Fibroblast of pulmonary artery (primary cell): ENCODE data around the gene FRA10AC1.
A peak's percentile ranks its signal among the peaks of the same experiment; 100 is the strongest.

Source experiments
- DNase-seq: peaks from one replicate; pipeline ENCODE4 v3.0.0-alpha.2; 2010; ENCODE audit warnings: low read depth
- H3K4me3 ChIP-seq: replicated peaks from 2 replicates; pipeline ENCODE4 v1.5.1; 2011; ENCODE audit warnings: low read depth, mild to moderate bottlenecking, control low read depth, low read length, moderate library complexity
- CTCF ChIP-seq: IDR thresholded peaks from 2 replicates; pipeline ENCODE4 v1.5.1; 2011; ENCODE audit warnings: mild to moderate bottlenecking, control low read depth, low read length, inconsistent platforms; ENCODE audit errors: missing control alignments

Gene FRA10AC1

GRCh38 chr10:93652857-93653256 lies 49.5 kb downstream of the FRA10AC1 start:
- no peak overlapping the region for H3K4me3 ChIP-seq
- no peak for TF ChIP-seq CTCF
- peak; percentile 21 for DNase-seq

- TF ChIP-seq CTCF: no peak
- H3K4me3 ChIP-seq: no peak overlapping the region
- DNase-seq: no peak
Observed at GRCh38 chr10:93639791-93640190, 62.6 kb downstream of the FRA10AC1 start.

DNA sequence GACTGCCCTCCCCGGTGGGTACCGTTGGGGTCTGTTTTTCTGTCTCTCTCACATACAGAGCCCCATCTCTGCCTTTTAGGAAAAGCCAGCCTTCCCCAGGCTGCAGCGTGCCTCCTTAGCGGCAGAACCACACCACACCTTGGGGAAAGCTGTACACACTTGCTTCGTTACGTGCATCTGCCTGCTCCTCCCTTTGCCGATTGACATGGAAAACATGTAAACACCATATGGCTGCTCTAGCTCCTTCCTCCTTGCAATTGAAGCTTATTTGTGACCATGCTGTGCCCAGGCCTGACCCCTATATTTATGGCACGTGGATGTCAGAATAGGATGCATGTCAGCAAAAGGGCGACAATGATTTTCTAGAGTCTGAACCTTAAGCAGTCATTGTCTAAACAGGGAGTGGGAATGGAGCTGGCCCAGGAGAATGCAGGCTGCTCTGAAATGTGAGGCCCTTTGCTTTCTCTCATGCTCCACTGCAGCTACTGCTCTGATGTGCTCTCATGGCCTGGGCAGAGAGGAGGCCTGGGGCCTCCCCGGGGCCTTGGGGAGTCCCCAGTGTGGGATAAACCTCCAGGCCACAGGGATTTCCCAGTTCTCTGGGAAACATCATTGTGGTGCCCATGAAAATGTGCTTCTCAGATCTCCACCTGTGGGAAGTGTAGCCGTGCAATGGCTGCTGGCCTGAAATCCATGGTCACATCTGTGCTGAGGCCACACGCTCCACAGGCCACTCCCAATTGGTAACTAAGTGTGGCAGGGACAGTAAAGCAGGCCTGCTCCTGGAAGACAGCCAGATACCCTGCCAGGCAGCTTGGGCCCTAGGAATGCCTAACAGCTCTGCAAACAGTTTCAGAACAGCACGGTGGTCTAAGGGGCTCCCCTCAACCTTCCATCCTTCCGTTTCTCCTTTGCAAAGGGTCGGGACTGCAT lies 71.5 kb downstream of the FRA10AC1 start:
- DNase-seq: no peak
- no peak for TF ChIP-seq CTCF

GRCh38 chr10:93629647-93630305 lies 72.6 kb downstream of the FRA10AC1 start:
- H3K4me3 ChIP-seq: no peak overlapping the region
- DNase-seq: no peak
- no peak for TF ChIP-seq CTCF

More for the DNA sequence above, 71.5 kb downstream of the FRA10AC1 start:
- no peak overlapping the region for H3K4me3 ChIP-seq

DNA sequence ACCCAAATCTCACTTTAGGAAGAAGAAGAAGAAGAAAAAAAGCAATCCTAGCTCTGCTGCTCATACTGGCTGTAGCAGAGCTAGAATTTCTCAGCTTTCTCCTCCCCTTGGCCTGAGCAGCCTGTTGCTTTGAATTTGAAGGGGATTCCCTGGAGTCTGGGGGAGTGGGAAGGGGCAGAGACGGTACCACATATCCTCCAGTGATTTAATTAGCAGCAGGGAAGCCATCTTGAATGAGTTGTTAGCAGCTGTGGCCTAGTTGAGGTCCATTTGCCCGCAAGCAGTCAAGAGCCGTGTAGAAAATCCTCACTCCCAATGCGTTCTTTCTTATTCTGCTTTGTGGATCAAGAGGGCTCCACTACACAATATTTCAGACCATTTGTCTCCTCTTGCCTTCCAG lies 73.5 kb downstream of the FRA10AC1 start:
- H3K4me3 ChIP-seq: no peak overlapping the region
- no peak for DNase-seq
- no peak for TF ChIP-seq CTCF

- TF ChIP-seq CTCF: no peak
- H3K4me3 ChIP-seq: no peak overlapping the region
- DNase-seq: no peak
Observed at GRCh38 chr10:93622942-93623341, 79.5 kb downstream of the FRA10AC1 start.
